Ascending aorta (tissue), 2 donors: ENCODE data around the gene GSTO1. TPM values are rescaled to one million over a fixed set of nuclear protein-coding genes. Genes with fewer than 3 reads are reported as not detected.
"Not testable (repeated sequence)": the region's sequence is repeated elsewhere in the genome, so short reads cannot be mapped to it uniquely, and the experiment has no call there.

ENCODE experiments used
- DNase-seq, 2 donors: peaks; one replicate each; pipeline ENCODE4 v3.0.0-alpha.2; 2019; ENCODE audit warnings: low spot score in 2 of 2
- H3K27ac ChIP-seq, 2 donors: fragments of 200-600 bp; sonication (generic); one replicate each; pipeline ENCODE4 v1.5.1; 2016 to 2017; ENCODE audit warnings: mild to moderate bottlenecking in 1 of 2
- H3K27me3 ChIP-seq: fragments of 200-600 bp; sonication (generic); one replicate; pipeline ENCODE4 v1.5.1; 2017
- H3K36me3 ChIP-seq, 2 donors: fragments of 200-600 bp; sonication (generic); one replicate each; pipeline ENCODE4 v1.5.1; 2016
- H3K4me1 ChIP-seq, 2 donors: fragments of 200-600 bp; sonication (generic); one replicate each; pipeline ENCODE4 v1.5.1; 2016 to 2017; ENCODE audit warnings: mild to moderate bottlenecking in 1 of 2
- H3K4me3 ChIP-seq, 2 donors: fragments of 200-600 bp; sonication (generic); one replicate each; pipeline ENCODE4 v1.5.1; 2016 to 2017; ENCODE audit warnings: mild to moderate bottlenecking in 1 of 2
- H3K9me3 ChIP-seq, 2 donors: fragments of 200-600 bp; sonication (generic); one replicate each; pipeline ENCODE4 v1.5.1; 2016
- intact Hi-C: fragments of 100-400 bp; cut with DNase I; formaldehyde crosslinking; loops from one replicate; pipeline ENCODE4 v1.15.1; 2023
- total RNA-seq: library from RNA; depleted of rRNA; stranded (reverse); fragments of >200 nt; gene quantifications from one replicate; pipeline ENCODE4 v1.1.0, GENCODE V29; 2016
- TF ChIP-seq, protein P1 (sequence below), 3 experiments: fragments of 200-600 bp in 2 of 3; fragments of 450-650 bp in 1 of 3; sonication (generic) in 2 of 3; IDR thresholded peaks; one replicate each; pipeline ENCODE4 v1.5.1; 2016 to 2019; ENCODE audit warnings: antibody characterized with exemption in 3 of 3, mild to moderate bottlenecking in 1 of 3, moderate library complexity in 1 of 3

Gene GSTO1
- total RNA-seq, 1 donor from 2014 or later, result 62.2 TPM

DNA sequence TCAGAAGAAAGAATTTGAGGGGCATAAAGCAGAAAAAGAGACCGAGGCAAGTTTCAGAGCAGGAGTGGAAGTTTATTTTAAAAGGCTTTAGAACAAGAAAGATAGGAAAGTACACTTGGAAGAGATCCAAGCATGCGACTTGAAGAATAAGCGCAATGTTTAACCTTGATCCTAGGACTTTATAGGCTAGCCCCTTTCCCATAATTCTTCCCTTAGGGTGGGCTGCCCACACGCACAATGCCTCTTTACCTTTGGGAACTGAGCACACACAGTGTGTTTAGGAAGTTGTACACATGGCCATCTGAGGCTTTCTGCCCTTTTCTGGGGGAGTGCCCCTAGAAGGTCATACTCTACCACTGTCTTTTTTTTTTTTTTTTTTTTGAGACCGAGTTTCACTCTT lies 11.2 kb upstream of the GSTO1 start:
- H3K4me1 ChIP-seq, result no peaks in the 10 kb centered on the region
- H3K27ac ChIP-seq, result no peak overlapping the region
- no peak overlapping the region for H3K4me3 ChIP-seq
- no peak for DNase-seq
- no peaks in the 10 kb centered on the region for H3K27me3 ChIP-seq
- TF ChIP-seq, protein P1, sequence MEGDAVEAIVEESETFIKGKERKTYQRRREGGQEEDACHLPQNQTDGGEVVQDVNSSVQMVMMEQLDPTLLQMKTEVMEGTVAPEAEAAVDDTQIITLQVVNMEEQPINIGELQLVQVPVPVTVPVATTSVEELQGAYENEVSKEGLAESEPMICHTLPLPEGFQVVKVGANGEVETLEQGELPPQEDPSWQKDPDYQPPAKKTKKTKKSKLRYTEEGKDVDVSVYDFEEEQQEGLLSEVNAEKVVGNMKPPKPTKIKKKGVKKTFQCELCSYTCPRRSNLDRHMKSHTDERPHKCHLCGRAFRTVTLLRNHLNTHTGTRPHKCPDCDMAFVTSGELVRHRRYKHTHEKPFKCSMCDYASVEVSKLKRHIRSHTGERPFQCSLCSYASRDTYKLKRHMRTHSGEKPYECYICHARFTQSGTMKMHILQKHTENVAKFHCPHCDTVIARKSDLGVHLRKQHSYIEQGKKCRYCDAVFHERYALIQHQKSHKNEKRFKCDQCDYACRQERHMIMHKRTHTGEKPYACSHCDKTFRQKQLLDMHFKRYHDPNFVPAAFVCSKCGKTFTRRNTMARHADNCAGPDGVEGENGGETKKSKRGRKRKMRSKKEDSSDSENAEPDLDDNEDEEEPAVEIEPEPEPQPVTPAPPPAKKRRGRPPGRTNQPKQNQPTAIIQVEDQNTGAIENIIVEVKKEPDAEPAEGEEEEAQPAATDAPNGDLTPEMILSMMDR (IDR thresholded peaks at IDR 0.05), result no peak
- no peaks in the 10 kb centered on the region for H3K36me3 ChIP-seq
- intact Hi-C loops, result no loop called here
- H3K9me3 ChIP-seq, result no peaks in the 10 kb centered on the region

DNA sequence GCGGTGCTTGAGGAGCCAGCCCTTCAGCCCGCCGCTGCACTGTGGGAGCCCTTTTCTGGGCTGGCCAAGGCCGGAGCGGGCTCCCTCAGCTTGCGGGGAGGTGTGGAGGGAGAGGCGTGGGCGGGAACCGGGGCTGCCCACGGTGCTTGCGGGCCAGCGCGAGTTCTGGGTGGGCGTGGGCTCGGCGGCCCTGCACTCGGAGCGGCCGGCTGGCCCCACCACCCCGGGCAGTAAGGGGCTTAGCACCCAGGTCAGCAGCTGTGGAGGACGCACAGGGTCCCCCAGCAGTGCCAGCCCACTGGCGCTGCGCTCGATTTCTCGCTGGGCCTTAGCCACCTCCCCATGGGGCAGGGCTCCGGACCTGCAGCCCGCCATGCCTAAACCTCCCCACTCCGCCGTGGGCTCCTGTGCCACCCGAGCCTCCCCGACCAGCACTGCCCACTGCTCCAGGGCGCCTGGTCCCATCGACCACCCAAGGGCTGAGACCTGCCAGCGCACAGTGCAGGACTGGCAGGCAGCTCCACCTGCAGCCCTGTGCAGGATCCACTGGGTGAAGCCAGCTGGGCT lies 9.5 kb upstream of the GSTO1 start:
- Histone ChIP-seq H3K4me1 (no peaks in the 10 kb centered on the region), H3K36me3 (no peaks in the 10 kb centered on the region), H3K27me3 (no peaks in the 10 kb centered on the region), H3K27ac (no peak overlapping the region), H3K4me3 (no peak overlapping the region), H3K9me3 (no peaks in the 10 kb centered on the region)
- DNase-seq, result no peak
- TF ChIP-seq, protein P1 (IDR thresholded peaks at IDR 0.05), result no peak
- intact Hi-C loops, result no loop called here

DNA sequence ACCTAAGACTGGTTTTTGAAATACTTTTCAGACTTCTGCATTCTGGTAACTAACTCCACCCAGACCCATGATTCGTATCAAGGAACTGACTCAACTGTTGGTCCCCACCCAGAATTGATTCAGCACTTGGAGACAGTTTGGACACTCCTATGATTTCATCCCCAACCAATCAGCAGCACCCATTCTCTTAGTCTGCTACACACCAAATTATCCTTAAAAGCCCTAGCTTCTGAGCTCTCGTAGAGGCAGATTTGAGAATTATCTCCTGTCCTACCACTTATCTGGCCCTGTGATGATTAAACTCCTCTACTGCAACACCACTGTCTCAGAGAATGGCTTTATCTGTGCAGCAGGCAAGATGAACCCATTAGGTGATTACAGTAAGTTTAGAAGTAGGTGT lies 7.7 kb upstream of the GSTO1 start:
- Histone ChIP-seq H3K27ac (no peak overlapping the region), H3K4me3 (no peak overlapping the region), H3K36me3 (no peaks in the 10 kb centered on the region), H3K27me3 (no peaks in the 10 kb centered on the region), H3K4me1 (no peaks in the 10 kb centered on the region), H3K9me3 (no peaks in the 10 kb centered on the region)
- intact Hi-C loops, result no loop called here
- no peak for DNase-seq
- TF ChIP-seq, protein P1 (IDR thresholded peaks at IDR 0.05), result no peak

DNA sequence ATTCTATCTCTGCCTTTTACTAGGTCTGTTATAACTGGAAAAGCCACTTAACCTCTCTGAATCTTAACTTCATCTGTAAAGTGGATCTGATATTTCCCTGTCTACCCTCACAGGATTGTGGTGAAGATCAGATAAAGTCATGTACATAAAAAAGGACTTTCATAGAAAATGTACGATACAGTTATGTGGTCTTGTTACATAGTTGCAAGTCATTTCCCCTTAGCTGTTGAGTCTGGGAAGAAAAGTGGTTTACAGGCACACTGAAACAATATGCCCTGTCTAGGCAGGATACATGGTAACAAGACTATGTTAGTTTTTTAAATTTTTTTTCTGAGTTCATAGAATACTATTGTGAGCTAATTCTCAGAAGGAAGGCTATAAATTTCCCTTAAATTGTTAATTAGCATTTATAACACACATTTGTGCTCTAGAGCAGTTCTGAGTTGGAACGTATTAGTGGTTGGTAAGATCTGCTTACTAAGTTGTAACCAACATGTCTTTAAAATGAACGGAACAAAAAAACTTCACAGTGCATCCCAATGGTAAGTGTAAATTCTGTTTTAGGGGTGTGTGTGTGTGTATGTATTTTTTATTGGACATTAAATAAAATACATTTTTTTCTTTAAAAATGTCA lies 7.1 kb upstream of the GSTO1 start:
- intact Hi-C loops, result no loop called here
- Histone ChIP-seq H3K27me3 (no peaks in the 10 kb centered on the region), H3K9me3 (no peaks in the 10 kb centered on the region), H3K36me3 (no peaks in the 10 kb centered on the region), H3K4me3 (no peak overlapping the region), H3K4me1 (no peaks in the 10 kb centered on the region), H3K27ac (no peak overlapping the region)
- no peak for DNase-seq
- TF ChIP-seq, protein P1 (IDR thresholded peaks at IDR 0.05), result no peak

DNA sequence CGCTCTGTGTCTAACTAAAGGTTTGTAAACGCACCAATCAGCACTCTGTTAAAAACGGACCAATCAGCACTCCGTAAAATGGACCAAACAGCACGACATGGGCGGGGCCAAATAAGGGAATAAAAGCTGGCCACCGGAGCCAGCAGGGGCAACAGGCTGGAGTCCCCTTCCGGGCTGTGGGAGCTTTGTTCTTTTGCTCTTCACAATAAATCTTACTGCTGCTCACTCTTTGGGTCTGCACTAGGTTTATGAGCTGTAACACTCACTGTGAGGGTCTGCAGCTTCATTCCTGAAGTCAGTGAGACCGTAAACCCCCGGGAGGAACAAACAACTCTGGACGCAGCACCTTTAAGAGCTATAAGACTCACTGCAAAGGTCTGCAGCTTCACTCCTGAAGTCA lies 5.8 kb upstream of the GSTO1 start:
- H3K9me3 ChIP-seq, H3K4me3 ChIP-seq, H3K36me3 ChIP-seq, intact Hi-C loops, H3K4me1 ChIP-seq, DNase-seq, H3K27ac ChIP-seq, H3K27me3 ChIP-seq: not testable (repeated sequence)

DNA sequence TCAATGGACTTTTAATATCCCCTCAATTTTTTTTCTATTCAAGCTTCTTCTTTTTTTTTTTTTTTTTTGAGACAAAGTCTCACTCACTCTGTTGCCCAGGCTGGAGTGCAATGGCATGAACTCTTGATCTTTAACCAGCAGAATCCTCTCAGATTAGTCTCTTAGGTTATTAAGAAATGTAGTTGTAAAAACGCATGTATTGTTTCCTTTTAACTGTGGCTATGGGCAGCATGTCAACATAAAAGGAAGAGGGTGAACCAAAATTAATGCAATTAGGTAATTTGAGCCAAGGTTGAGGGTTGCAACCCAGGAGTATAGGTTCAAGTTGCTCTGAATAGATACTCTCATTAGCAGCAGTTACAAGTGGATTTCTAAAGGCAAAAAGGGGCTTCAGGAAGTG lies 4.3 kb upstream of the GSTO1 start:
- TF ChIP-seq, protein P1 (IDR thresholded peaks at IDR 0.05), result no peak
- H3K27me3 ChIP-seq, result no peaks in the 10 kb centered on the region
- intact Hi-C loops, result loop anchor here (10.0 kb wide), 1 partner anchor 346 kb away; no protein-coding TSS in a partner anchor
- H3K4me1 ChIP-seq, result peaks cover 0 to 4% of the 10 kb centered on the region in 2 donors
- H3K36me3 ChIP-seq, result no peaks in the 10 kb centered on the region
- no peak overlapping the region for H3K4me3 ChIP-seq
- no peak for DNase-seq
- H3K27ac ChIP-seq, result no peak overlapping the region
- H3K9me3 ChIP-seq, result no peaks in the 10 kb centered on the region
